H1 (cell line): Measurements from ENCODE around the gene METTL14.

ENCODE experiments used
- BRCA1 ChIP-seq: IDR thresholded peaks from 2 replicates; pipeline ENCODE4 v1.6.1; 2012; ENCODE audit warnings: low read depth, low read length, improper control_type of control experiment
- CHD2 ChIP-seq: IDR thresholded peaks from 2 replicates; pipeline ENCODE4 v1.6.1; 2012; ENCODE audit warnings: low read length, improper control_type of control experiment
- CTCF ChIP-seq, 3 experiments: IDR thresholded peaks; 1 replicate in 2 of 3; 2 replicates in 1 of 3; pipeline versions ENCODE4 v1.5.1 to v1.6.1; 2011; ENCODE audit warnings: low read length in 3 of 3, mild to moderate bottlenecking in 3 of 3, inconsistent platforms in 2 of 3, low read depth in 1 of 3, moderate library complexity in 1 of 3; ENCODE audit not compliant: insufficient read depth in 1 of 3; ENCODE audit errors: control extremely low read depth in 1 of 3
- EP300 ChIP-seq, 2 experiments: IDR thresholded peaks; 1 replicate in 1 of 2; 2 replicates in 1 of 2; pipeline ENCODE4 v1.6.1; 2011 to 2012; ENCODE audit warnings: low read depth in 2 of 2, low read length in 2 of 2, mild to moderate bottlenecking in 2 of 2, borderline replicate concordance in 1 of 2, inconsistent platforms in 1 of 2, moderate library complexity in 1 of 2
- GABPA ChIP-seq: IDR thresholded peaks from 2 replicates; pipeline ENCODE4 v1.6.1; 2011; ENCODE audit warnings: mild to moderate bottlenecking, low read length, moderate library complexity, borderline replicate concordance; ENCODE audit not compliant: insufficient read depth
- NRF1 ChIP-seq: IDR thresholded peaks from 2 replicates; pipeline ENCODE4 v1.6.1; 2011; ENCODE audit warnings: mild to moderate bottlenecking, low read depth, low read length, improper control_type of control experiment
- POLR2A ChIP-seq, 2 experiments: IDR thresholded peaks; 1 replicate in 1 of 2; 2 replicates in 1 of 2; pipeline ENCODE4 v1.6.1; 2011; ENCODE audit warnings: low read depth in 2 of 2, low read length in 2 of 2, mild to moderate bottlenecking in 2 of 2; ENCODE audit errors: control extremely low read depth in 1 of 2
- POLR2AphosphoS5 ChIP-seq: IDR thresholded peaks from 2 replicates; pipeline ENCODE4 v1.6.1; 2011; ENCODE audit warnings: low read depth, low read length
- POU5F1 ChIP-seq: IDR thresholded peaks from 2 replicates; pipeline ENCODE4 v1.6.1; 2011; ENCODE audit warnings: low read depth, mild to moderate bottlenecking, low read length, moderate library complexity
- SIN3A ChIP-seq, 2 experiments: IDR thresholded peaks in 1 of 2; conservative IDR thresholded peaks in 1 of 2; 2 replicates each; pipeline ENCODE4 v1.6.1; 2011 to 2012; ENCODE audit warnings: low read length in 2 of 2, improper control_type of control experiment in 1 of 2, low read depth in 1 of 2, mild to moderate bottlenecking in 1 of 2
- ZNF274 ChIP-seq: IDR thresholded peaks from 2 replicates; pipeline ENCODE4 v1.7.0; 2012; ENCODE audit warnings: low read length, borderline replicate concordance; ENCODE audit errors: extremely low read depth

GRCh38 chr4:118734491-118735205, 49.5 kb downstream of the METTL14 start:
- TF ChIP-seq CTCF (IDR thresholded peaks at IDR 0.05; ENCODE audit: control extremely low read depth in 1 of 3, insufficient read depth in 1 of 3, low read depth in 1 of 3, low read length in 3 of 3) (no peak), CHD2 (no peak), POLR2A (IDR thresholded peaks at IDR 0.05; ENCODE audit: control extremely low read depth in 1 of 2, low read depth in 2 of 2, low read length in 2 of 2) (no peak), SIN3A (conservative IDR thresholded peaks at IDR 0.05 in 1 of 2, IDR thresholded peaks at IDR 0.05 in 1 of 2; ENCODE audit: low read depth in 1 of 2, low read length in 2 of 2) (no peak), ZNF274 (no peak), GABPA (no peak), POU5F1 (no peak), EP300 (IDR thresholded peaks at IDR 0.05; ENCODE audit: borderline replicate concordance in 1 of 2, low read depth in 2 of 2, low read length in 2 of 2) (no peak), POLR2AphosphoS5 (no peak), BRCA1 (no peak), NRF1 (no peak)
